Breast epithelium (tissue), 3 donors: ENCODE results near the gene MACROD2.

ENCODE experiments used
- POLR2A ChIP-seq: fragments of 450-650 bp; IDR thresholded peaks from one replicate; pipeline ENCODE4 v1.6.1; 2016; ENCODE audit warnings: antibody characterized with exemption, mild to moderate bottlenecking, moderate library complexity
- POLR2AphosphoS5 ChIP-seq, 3 donors: sonication (generic); formaldehyde crosslinking; IDR thresholded peaks; one replicate each; pipeline ENCODE4 v1.6.1; 2017; ENCODE audit warnings: antibody characterized with exemption in 3 of 3

GRCh38 chr20:16083639-16084280 lies 2088.4 kb downstream of the MACROD2 start:
- TF ChIP-seq POLR2A (no peak), POLR2AphosphoS5 (IDR thresholded peaks at IDR 0.05) (no peak)
